Retinal pigment epithelial cell (primary cell): ENCODE measurements around the gene SEMA3B.
A peak's percentile ranks its signal among the peaks of the same experiment; 100 is the strongest.

Source experiments
- DNase-seq: peaks from one replicate; pipeline ENCODE4 v3.0.0-alpha.2; 2010; ENCODE audit warnings: low read depth
- H3K4me3 ChIP-seq: 2 replicates; pipeline ENCODE4 v1.5.1; 2011; ENCODE audit warnings: mild to moderate bottlenecking, low read length, control low read depth, moderate library complexity
- TF ChIP-seq, protein P1 (sequence below): conservative IDR thresholded peaks from 2 replicates; pipeline ENCODE4 v1.5.1; 2011; ENCODE audit warnings: low read depth, low read length, control low read depth, inconsistent platforms

SEMA3B gene

DNA sequence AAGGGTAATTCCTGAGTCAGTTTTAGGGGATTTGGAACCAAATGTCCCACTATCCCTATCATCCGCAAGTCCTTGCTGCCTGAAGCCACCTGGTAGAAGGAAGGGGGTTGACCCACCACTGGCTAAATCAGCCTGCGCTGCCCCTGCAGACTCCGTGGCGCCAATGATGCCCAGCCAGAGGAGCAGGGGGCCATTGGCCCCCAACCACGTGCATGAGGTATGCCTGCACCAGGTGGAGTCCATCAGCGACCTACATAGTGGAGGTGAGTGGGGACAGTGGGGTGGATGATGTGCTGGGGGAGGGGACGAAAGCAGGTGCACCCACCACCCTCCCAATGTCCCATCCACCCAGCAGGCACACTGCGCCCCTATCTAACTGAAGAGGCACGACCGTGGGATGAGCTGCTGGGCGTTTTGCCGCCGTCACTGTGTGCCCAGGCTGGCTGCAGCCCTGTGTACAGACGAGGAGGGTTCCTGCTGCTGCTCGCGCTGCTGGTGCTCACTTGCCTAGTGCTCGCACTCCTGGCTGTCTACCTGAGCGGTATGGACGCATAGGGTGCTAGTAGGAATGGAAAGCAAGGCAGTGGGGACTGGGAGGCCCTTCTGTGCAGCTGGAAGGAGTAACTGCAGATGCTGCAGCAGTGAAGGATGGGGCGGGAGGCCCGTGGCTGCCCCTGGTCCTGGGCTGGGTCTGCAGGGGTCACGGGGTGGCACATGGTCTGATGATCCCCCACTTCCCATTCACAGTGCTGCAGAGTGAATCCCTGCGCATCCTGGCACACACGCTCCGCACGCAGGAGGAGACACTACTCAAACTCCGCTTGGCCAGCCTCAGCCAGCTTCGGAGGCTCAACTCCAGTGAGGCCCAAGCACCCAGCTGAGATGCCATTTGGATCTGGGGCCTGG is 17.6 kb downstream of the SEMA3B start:
- no peak for DNase-seq
- TF ChIP-seq, protein P1, sequence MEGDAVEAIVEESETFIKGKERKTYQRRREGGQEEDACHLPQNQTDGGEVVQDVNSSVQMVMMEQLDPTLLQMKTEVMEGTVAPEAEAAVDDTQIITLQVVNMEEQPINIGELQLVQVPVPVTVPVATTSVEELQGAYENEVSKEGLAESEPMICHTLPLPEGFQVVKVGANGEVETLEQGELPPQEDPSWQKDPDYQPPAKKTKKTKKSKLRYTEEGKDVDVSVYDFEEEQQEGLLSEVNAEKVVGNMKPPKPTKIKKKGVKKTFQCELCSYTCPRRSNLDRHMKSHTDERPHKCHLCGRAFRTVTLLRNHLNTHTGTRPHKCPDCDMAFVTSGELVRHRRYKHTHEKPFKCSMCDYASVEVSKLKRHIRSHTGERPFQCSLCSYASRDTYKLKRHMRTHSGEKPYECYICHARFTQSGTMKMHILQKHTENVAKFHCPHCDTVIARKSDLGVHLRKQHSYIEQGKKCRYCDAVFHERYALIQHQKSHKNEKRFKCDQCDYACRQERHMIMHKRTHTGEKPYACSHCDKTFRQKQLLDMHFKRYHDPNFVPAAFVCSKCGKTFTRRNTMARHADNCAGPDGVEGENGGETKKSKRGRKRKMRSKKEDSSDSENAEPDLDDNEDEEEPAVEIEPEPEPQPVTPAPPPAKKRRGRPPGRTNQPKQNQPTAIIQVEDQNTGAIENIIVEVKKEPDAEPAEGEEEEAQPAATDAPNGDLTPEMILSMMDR: no peak
- H3K4me3 ChIP-seq: no peak overlapping the region

DNA sequence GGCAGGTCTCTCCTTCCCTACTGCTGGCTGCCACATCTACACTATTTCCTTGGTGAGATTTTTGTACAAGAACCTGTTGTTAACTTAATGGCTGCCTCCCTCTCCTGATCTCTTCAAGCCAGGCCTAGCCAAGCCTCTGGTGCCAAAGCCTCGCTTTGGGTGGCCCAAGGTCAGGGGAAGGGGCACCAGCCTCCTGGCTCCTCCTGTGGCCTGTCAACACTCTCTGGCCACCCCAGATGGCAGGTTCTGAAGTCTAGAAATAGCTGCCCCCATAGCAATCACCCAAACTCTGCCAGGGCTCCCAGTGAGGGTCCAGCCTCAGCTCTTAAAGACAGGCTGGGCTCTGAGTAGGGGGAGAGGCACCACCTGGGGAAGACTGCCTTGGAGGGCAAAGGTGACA is 18.3 kb downstream of the SEMA3B start:
- no peak for DNase-seq
- TF ChIP-seq, protein P1: no peak
- H3K4me3 ChIP-seq: no peak overlapping the region

DNA sequence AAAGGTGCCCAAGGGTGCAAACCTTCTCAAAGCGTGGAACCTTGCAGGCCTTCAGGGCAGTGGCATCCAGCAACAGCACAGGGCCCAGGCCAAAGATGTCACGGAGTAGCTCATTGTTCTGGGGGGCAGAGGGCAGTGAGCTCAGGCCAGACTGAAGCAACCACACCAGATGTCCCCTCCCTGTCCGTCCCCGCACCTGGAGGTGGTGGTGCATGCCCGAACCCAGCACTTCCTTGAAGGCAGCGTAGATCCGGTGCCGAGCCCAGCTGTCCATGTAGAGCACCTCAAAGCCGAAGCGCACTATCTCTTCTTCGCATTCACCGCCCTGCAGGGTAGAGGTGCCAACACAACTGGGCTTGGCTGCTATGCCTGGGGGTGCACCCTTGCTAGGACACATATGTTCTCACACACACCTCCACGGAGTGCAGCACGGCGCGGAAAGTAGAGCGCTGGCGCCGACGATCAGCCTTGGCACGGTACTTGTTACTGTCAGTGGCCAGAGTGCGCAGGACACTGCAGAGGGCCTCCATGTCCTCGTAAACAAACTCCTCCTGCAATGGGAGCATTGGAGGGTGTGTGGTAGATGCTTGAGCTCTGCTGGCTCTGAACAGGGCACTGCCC is 19.6 kb downstream of the SEMA3B start:
- DNase-seq: no peak

DNA sequence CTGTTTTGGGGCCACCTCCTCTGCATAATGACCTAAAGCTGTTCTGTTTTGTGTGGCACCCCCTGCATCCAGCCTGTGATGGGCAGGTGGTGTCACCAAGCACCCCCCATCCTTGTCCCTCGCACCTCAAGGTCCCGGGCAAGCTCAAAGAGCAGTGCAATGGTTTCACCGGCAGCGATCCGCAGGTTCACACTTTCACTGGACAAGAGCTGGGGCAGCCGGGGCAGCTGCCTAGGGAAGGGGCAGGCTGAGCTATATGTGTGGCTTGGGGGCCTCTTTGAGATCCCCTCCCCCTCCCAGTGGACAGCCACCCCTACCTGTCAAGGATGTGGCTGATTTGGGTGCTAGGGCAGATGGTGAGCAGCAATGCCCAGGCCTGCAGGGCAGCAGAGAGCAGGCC is 20.2 kb downstream of the SEMA3B start:
- no peak overlapping the region for H3K4me3 ChIP-seq
- TF ChIP-seq, protein P1: no peak
- no peak for DNase-seq

More for the DNA sequence above, 19.6 kb downstream of the SEMA3B start:
- TF ChIP-seq, protein P1: no peak
- H3K4me3 ChIP-seq: no peak overlapping the region

DNA sequence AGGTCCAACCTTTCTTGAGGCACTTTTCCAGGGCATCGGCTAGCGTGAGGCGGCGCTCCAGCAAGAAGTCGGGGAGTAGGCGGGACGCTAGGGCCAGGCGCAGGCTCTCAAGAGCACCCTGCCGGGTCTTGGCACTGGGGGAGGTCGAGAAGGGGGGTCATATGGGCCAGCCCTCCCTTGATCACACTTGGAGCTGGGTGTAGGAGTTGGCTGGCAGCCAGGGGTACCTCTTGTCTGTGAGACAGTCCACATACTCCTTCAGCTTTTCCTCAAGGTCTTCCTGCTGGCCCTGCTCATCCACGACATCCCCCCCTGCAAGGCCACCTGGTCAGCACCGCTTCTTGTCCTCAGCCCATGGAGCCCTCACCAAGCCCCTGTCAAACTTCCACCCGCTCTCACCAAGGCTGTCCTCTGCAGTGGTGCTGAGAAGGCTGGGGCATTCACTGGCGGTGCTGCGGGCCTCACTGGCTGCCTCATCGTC is 21.3 kb downstream of the SEMA3B start:
- DNase-seq: no peak
- TF ChIP-seq, protein P1: no peak
- H3K4me3 ChIP-seq: no peak overlapping the region

DNA sequence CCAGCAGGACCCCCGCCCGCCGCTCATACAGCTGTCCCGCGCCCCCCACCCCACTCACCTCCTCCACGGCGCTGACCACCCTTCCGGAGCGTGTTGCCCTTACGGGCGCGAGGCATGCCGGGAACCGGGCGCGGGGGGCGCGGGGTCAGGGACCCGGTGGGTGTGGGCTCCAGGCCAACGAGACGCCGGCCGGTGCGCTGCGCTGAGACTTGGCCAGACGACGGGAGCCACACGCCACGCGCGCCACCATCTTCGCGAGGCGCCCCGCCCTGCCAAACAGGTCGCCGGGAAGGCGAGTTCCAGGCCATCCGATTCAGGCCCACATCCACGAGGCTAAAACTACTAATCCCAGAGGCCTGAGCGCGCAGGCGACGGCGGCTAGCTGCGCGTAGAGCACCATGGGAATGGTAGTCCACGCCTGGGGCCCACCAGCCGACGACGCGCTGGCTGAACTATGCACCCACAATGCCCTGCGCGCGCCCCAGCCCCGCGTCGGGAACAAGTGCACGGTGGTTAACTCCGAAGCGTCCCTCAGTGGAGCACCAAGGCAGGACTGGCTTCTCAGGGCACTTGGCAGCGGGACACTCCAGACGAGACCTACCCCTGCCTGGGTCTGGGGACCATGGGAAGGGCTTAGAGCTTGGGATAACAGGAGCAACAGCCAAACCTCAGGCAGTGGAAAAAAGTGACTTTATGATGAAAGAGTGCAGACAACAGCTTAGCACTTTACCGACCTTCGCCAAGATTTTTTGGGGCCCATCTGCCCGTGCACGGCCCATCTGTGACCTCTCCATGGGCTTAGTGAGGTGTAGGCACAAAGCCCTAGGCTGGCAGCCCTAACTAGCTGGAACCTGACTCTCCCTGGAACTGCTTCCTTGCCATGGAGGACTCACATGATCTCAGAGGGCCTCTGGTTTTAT is 23.5 kb downstream of the SEMA3B start, which contains the start of gene IFRD2:
Gene IFRD2, minus strand, starts transcription at position 271 of the 920 bp plus-strand sequence. Its CDS starts 155 bp downstream, at position 116.
- peak within 1 kb of the TSS; percentile 82 for H3K4me3 ChIP-seq
- peak; percentile 92 for DNase-seq
- TF ChIP-seq, protein P1: no peak
